Mesenchymal stem cell (in vitro differentiated cells and primary cell): ENCODE data around the gene ACACB.
A peak's percentile ranks its signal among the peaks of the same experiment; 100 is the strongest.
"Not testable (repeated sequence)": the region's sequence is repeated elsewhere in the genome, so short reads cannot be mapped to it uniquely, and the experiment has no call there.

ENCODE experiments used
- DNase-seq: peaks from one replicate; pipeline ENCODE4 v3.0.0-alpha.2; 2013
- H2AFZ ChIP-seq: one replicate; pipeline ENCODE4 v1.6.1; 2013; ENCODE audit warnings: low read depth, mild to moderate bottlenecking, control low read depth, inconsistent platforms, low read length, moderate library complexity
- H2AK5ac ChIP-seq: 2 replicates; pipeline ENCODE4 v1.6.1; 2013; ENCODE audit warnings: low read length, moderate library complexity, mild to moderate bottlenecking, inconsistent platforms; ENCODE audit not compliant: severe bottlenecking
- H2BK120ac ChIP-seq: one replicate; pipeline ENCODE4 v1.6.1; 2013; ENCODE audit warnings: low read depth, mild to moderate bottlenecking, inconsistent platforms, low read length, moderate library complexity
- H2BK12ac ChIP-seq, 2 experiments: one replicate each; pipeline ENCODE4 v1.6.1; 2013; ENCODE audit warnings: inconsistent platforms in 2 of 2, low read length in 2 of 2, mild to moderate bottlenecking in 2 of 2, moderate library complexity in 2 of 2, control low read depth in 1 of 2
- H2BK15ac ChIP-seq: one replicate; pipeline ENCODE4 v1.6.1; 2013; ENCODE audit warnings: mild to moderate bottlenecking, low read depth, inconsistent platforms; ENCODE audit not compliant: poor library complexity, severe bottlenecking
- H2BK5ac ChIP-seq: 2 replicates; pipeline ENCODE4 v1.6.1; 2013; ENCODE audit warnings: low read depth, mild to moderate bottlenecking, low read length, control low read depth, inconsistent platforms; ENCODE audit not compliant: poor library complexity, severe bottlenecking
- H3K14ac ChIP-seq, 2 experiments: one replicate each; pipeline ENCODE4 v1.6.1; 2013; ENCODE audit warnings: inconsistent platforms in 2 of 2, low read length in 2 of 2, control low read depth in 1 of 2, mild to moderate bottlenecking in 1 of 2, moderate library complexity in 1 of 2
- H3K18ac ChIP-seq, 2 experiments: one replicate each; pipeline ENCODE4 v1.6.1; 2013; ENCODE audit warnings: inconsistent platforms in 2 of 2, low read length in 2 of 2, control low read depth in 1 of 2, low read depth in 1 of 2, mild to moderate bottlenecking in 1 of 2
- H3K23ac ChIP-seq, 2 experiments: one replicate each; pipeline ENCODE4 v1.6.1; 2013; ENCODE audit warnings: inconsistent platforms in 2 of 2, low read length in 2 of 2, mild to moderate bottlenecking in 2 of 2, moderate library complexity in 2 of 2, control low read depth in 1 of 2
- H3K27ac ChIP-seq: 2 replicates; pipeline ENCODE4 v1.5.1; 2013; ENCODE audit warnings: mild to moderate bottlenecking, moderate library complexity, low read length, control low read depth, inconsistent platforms; ENCODE audit not compliant: poor library complexity, severe bottlenecking
- H3K27me3 ChIP-seq, 2 experiments: 2 replicates each; pipeline versions ENCODE4 v1.6.1 to v1.7.0; 2013; ENCODE audit warnings: low read length in 2 of 2, mild to moderate bottlenecking in 2 of 2, moderate library complexity in 2 of 2, control low read depth in 1 of 2, inconsistent platforms in 1 of 2; ENCODE audit not compliant: control insufficient read depth in 1 of 2, insufficient read depth in 1 of 2
- H3K36me3 ChIP-seq, 2 experiments: 2 replicates each; pipeline versions ENCODE4 v1.6.1 to v1.7.0; 2013; ENCODE audit warnings: low read length in 2 of 2, control low read depth in 1 of 2, inconsistent platforms in 1 of 2, low read depth in 1 of 2, mild to moderate bottlenecking in 1 of 2; ENCODE audit not compliant: insufficient read depth in 2 of 2, control insufficient read depth in 1 of 2
- H3K4ac ChIP-seq, 2 experiments: one replicate each; pipeline ENCODE4 v1.6.1; 2013; ENCODE audit warnings: inconsistent platforms in 2 of 2, low read length in 2 of 2, mild to moderate bottlenecking in 2 of 2, moderate library complexity in 2 of 2, control low read depth in 1 of 2, low read depth in 1 of 2
- H3K4me1 ChIP-seq: 2 replicates; pipeline ENCODE4 v1.6.1; 2013; ENCODE audit warnings: low read depth, low read length, control low read depth; ENCODE audit not compliant: control insufficient read depth, insufficient read depth
- H3K4me2 ChIP-seq: 2 replicates; pipeline ENCODE4 v1.6.1; 2013; ENCODE audit warnings: low read length, mild to moderate bottlenecking, inconsistent platforms; ENCODE audit not compliant: poor library complexity, severe bottlenecking
- H3K4me3 ChIP-seq, 2 experiments: 2 replicates each; pipeline versions ENCODE4 v1.5.1 to v1.7.0; 2013; ENCODE audit warnings: low read length in 2 of 2, mild to moderate bottlenecking in 2 of 2, control low read depth in 1 of 2, low read depth in 1 of 2; ENCODE audit not compliant: insufficient read depth in 1 of 2
- H3K79me1 ChIP-seq: replicated peaks from 2 replicates; pipeline ENCODE4 v1.6.1; 2013; ENCODE audit warnings: mild to moderate bottlenecking, control low read depth, low read length, inconsistent platforms; ENCODE audit not compliant: poor library complexity, severe bottlenecking
- H3K9ac ChIP-seq: 2 replicates; pipeline ENCODE4 v1.7.0; 2013; ENCODE audit warnings: mild to moderate bottlenecking, low read length, moderate library complexity
- H3K9me3 ChIP-seq: 2 replicates; pipeline ENCODE4 v1.7.0; 2013; ENCODE audit warnings: mild to moderate bottlenecking, low read length; ENCODE audit not compliant: control insufficient read depth
- H4K8ac ChIP-seq: one replicate; pipeline ENCODE4 v1.6.1; 2013; ENCODE audit warnings: inconsistent platforms, mild to moderate bottlenecking, low read length, moderate library complexity
- H4K91ac ChIP-seq: one replicate; pipeline ENCODE4 v1.6.1; 2013; ENCODE audit warnings: mild to moderate bottlenecking, low read length, inconsistent platforms
- WGBS: methylation state at CpG from one replicate; pipeline ENCODE4 v1.1.7; 2013; ENCODE audit warnings: mixed read lengths; 5-methylcytosine and 5-hydroxymethylcytosine counted together

ACACB gene

GRCh38 chr12:109140560-109140959, 24.2 kb downstream of the ACACB start:
- no peak overlapping the region for H3K9ac ChIP-seq
- no peaks in the 10 kb centered on the region for H3K36me3 ChIP-seq
- H2BK5ac ChIP-seq: no peak overlapping the region
- no peak overlapping the region for H3K27ac ChIP-seq
- H3K18ac ChIP-seq: no peak overlapping the region
- H2BK12ac ChIP-seq: no peak overlapping the region
- H3K9me3 ChIP-seq: peaks cover 5% of the 10 kb centered on the region
- H3K4ac ChIP-seq: no peak overlapping the region
- no peaks in the 10 kb centered on the region for H3K79me1 ChIP-seq
- H2AK5ac ChIP-seq: no peak overlapping the region
- H2BK120ac ChIP-seq: no peak overlapping the region
- no peaks in the 10 kb centered on the region for H3K27me3 ChIP-seq
- no peak overlapping the region for H4K91ac ChIP-seq
- H3K4me1 ChIP-seq: no peaks in the 10 kb centered on the region
- no peak overlapping the region for H2AFZ ChIP-seq
- H3K14ac ChIP-seq: no peak overlapping the region
- no peak overlapping the region for H3K23ac ChIP-seq
- no peak for DNase-seq
- H4K8ac ChIP-seq: no peak overlapping the region
- H3K4me3 ChIP-seq: no peak overlapping the region
- no peak overlapping the region for H2BK15ac ChIP-seq
- no peak overlapping the region for H3K4me2 ChIP-seq
- 84% methylated on average over 4 of the region's 4 CpGs for WGBS

DNA sequence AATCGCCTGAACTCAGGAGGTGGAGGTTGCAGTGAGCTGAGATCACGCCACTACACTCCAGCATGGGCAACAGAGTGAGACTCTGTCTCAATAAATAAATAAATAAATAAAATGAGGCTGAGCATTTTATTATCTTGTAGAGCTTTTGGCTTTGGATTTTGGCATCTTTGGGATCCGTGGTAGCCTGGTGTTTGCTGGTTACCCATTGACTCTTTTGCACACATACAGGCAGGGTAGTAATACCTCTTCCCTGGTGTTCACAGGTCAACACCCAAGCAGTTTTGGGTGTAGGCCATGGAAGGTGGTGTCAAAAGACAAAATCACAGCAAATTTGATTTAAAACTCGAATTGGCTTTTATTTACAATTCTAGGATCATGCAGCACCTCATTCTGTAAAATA, 27.8 kb downstream of the ACACB start:
- no peak for DNase-seq
- H3K79me1 ChIP-seq: no peaks in the 10 kb centered on the region
- H2BK15ac ChIP-seq: no peak overlapping the region
- no peak overlapping the region for H3K9ac ChIP-seq
- no peak overlapping the region for H2AFZ ChIP-seq
- H2BK5ac ChIP-seq: no peak overlapping the region
- no peak overlapping the region for H3K4me2 ChIP-seq
- H3K9me3 ChIP-seq: no peaks in the 10 kb centered on the region
- no peak overlapping the region for H3K23ac ChIP-seq
- no peak overlapping the region for H4K91ac ChIP-seq
- 0% methylated on average over 1 of the region's 4 CpGs for WGBS
- H3K27ac ChIP-seq: no peak overlapping the region
- H3K36me3 ChIP-seq: no peaks in the 10 kb centered on the region
- no peak overlapping the region for H4K8ac ChIP-seq
- H3K14ac ChIP-seq: no peak overlapping the region
- H3K4ac ChIP-seq: no peak overlapping the region
- H3K4me3 ChIP-seq: no peak overlapping the region
- no peak overlapping the region for H3K18ac ChIP-seq
- no peak overlapping the region for H2BK12ac ChIP-seq
- peaks cover 0 to 3% of the 10 kb centered on the region in 2 experiments for H3K27me3 ChIP-seq
- H2AK5ac ChIP-seq: no peak overlapping the region
- H3K4me1 ChIP-seq: no peaks in the 10 kb centered on the region
- no peak overlapping the region for H2BK120ac ChIP-seq

DNA sequence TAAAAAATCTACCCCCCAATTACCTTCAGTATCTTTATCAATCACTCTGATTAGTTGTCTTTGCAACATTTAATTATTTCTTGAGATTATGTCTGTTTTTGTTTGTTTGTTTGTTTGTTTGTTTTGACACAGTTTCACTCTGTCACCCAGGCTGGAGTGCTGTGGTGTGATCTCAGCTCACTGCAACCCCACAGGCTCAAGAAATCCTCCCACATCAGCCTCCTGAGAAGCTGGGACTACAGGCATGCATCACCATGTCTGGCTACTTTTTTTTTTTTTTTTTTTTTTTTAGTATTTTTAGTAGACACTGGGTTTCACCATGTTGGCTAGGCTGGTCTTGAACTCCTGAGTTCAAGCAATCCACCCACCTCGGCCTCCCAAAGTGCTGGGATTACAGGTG, 30.7 kb downstream of the ACACB start:
- not testable (repeated sequence) for H3K4me3 ChIP-seq, H3K9me3 ChIP-seq, H2AFZ ChIP-seq, H2AK5ac ChIP-seq, DNase-seq, H2BK15ac ChIP-seq, H3K36me3 ChIP-seq, H3K4me2 ChIP-seq, H4K8ac ChIP-seq, H3K4me1 ChIP-seq, H3K27ac ChIP-seq, H3K23ac ChIP-seq, H2BK5ac ChIP-seq, H3K18ac ChIP-seq, H2BK12ac ChIP-seq, H3K4ac ChIP-seq, H3K14ac ChIP-seq, H2BK120ac ChIP-seq, H3K79me1 ChIP-seq, H4K91ac ChIP-seq
- 78% methylated on average over 1 of the region's 1 CpG for WGBS
- Histone ChIP-seq H3K27me3 (peaks cover 0 to 17% of the 10 kb centered on the region in 2 experiments), H3K9ac (peak overlapping the region; percentile 71)

DNA sequence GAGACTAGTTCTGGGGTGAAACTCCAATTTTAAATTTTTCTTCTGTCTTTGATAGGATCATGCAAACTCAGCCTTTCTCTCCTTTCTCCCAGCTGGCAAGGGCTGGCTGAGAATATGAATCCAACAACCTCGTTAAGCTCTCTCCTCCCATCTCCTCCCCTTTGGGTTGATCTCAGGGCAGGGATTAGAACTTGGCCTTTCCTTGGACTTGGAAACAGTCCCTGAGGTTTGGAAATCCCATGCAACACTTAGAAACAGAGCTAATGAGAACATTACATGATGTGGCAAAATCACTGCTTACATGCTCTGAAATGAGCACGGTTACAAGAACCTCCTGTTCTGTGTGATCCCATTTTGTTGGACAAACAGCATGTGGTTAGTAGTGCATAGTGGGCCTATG, 31.6 kb downstream of the ACACB start:
- Histone ChIP-seq H3K4me1 (no peaks in the 10 kb centered on the region), H4K8ac (no peak overlapping the region), H3K4me2 (no peak overlapping the region), H3K14ac (peak overlapping the region in 1 of 2 experiments; percentile 59), H2BK15ac (no peak overlapping the region), H2BK12ac (no peak overlapping the region), H3K27me3 (peaks cover 0 to 17% of the 10 kb centered on the region in 2 experiments), H2AFZ (no peak overlapping the region), H3K4me3 (no peak overlapping the region), H3K18ac (no peak overlapping the region), H3K36me3 (no peaks in the 10 kb centered on the region), H3K9ac (peak overlapping the region; percentile 71), H2BK5ac (no peak overlapping the region), H2AK5ac (no peak overlapping the region), H3K9me3 (no peaks in the 10 kb centered on the region), H4K91ac (no peak overlapping the region), H2BK120ac (no peak overlapping the region), H3K4ac (no peak overlapping the region), H3K27ac (no peak overlapping the region), H3K79me1 (no peaks in the 10 kb centered on the region), H3K23ac (no peak overlapping the region)
- WGBS: 58% methylated on average over 2 of the region's 2 CpGs
- no peak for DNase-seq
